GM12878 (cell line): ENCODE results near the gene FAM3B. TPM values are rescaled to one million over a fixed set of nuclear protein-coding genes. Genes with fewer than 3 reads are reported as not detected.
A peak's percentile ranks its signal among the peaks of the same experiment; 100 is the strongest.

Experiments used
- BHLHE40 ChIP-seq, 2 experiments: fragments of 450-650 bp in 1 of 2; IDR thresholded peaks; 2 replicates each; pipeline ENCODE4 v1.6.1; 2011 to 2017; ENCODE audit warnings: low read depth in 2 of 2, borderline replicate concordance in 1 of 2, improper control_type of control experiment in 1 of 2, low read length in 1 of 2, mild to moderate bottlenecking in 1 of 2
- CHD2 ChIP-seq: IDR thresholded peaks from 2 replicates; pipeline ENCODE4 v1.6.1; 2011; ENCODE audit warnings: low read depth, low read length, improper control_type of control experiment, borderline replicate concordance
- CREM ChIP-seq: IDR thresholded peaks from 2 replicates; pipeline ENCODE4 v1.6.1; 2014; ENCODE audit warnings: antibody characterized with exemption, low read depth
- HDAC6 ChIP-seq: fragments of 200-600 bp; sonication (generic); IDR thresholded peaks from one replicate; pipeline ENCODE4 v1.8.0; 2017; ENCODE audit warnings: antibody characterized with exemption; ENCODE audit not compliant: unreplicated experiment
- LARP7 ChIP-seq: fragments of 450-650 bp; IDR thresholded peaks from 2 replicates; pipeline ENCODE4 v1.6.1; 2017; ENCODE audit warnings: mild to moderate bottlenecking
- MEF2A ChIP-seq: IDR thresholded peaks from 2 replicates; pipeline ENCODE4 v1.6.1; 2011; ENCODE audit warnings: low read depth, mild to moderate bottlenecking, low read length, moderate library complexity; ENCODE audit not compliant: insufficient read depth
- NFIC ChIP-seq: IDR thresholded peaks from 2 replicates; pipeline ENCODE4 v1.6.1; 2012; ENCODE audit warnings: low read depth, mild to moderate bottlenecking, inconsistent platforms, low read length, moderate library complexity
- NFYB ChIP-seq: IDR thresholded peaks from 2 replicates; pipeline ENCODE4 v1.6.1; 2011; ENCODE audit warnings: low read depth, mild to moderate bottlenecking, low read length, improper control_type of control experiment, moderate library complexity; ENCODE audit not compliant: insufficient read depth
- POLR2AphosphoS2 ChIP-seq: IDR thresholded peaks from 2 replicates; pipeline ENCODE4 v1.6.1; 2011; ENCODE audit warnings: low read depth, mild to moderate bottlenecking, low read length, improper control_type of control experiment, moderate library complexity
- SIX5 ChIP-seq: IDR thresholded peaks from 2 replicates; pipeline ENCODE4 v1.6.1; 2011; ENCODE audit warnings: mild to moderate bottlenecking, low read depth, low read length, moderate library complexity; ENCODE audit not compliant: severe bottlenecking
- SMARCA5 ChIP-seq: fragments of 450-650 bp; IDR thresholded peaks from 2 replicates; pipeline ENCODE4 v1.6.1; 2017; ENCODE audit warnings: mild to moderate bottlenecking
- ZNF207 ChIP-seq: fragments of 450-650 bp; IDR thresholded peaks from 2 replicates; pipeline ENCODE4 v1.6.1; 2014; ENCODE audit warnings: antibody characterized with exemption, mild to moderate bottlenecking, borderline replicate concordance
- polyA plus RNA-seq, 11 experiments: library from polyadenylated mRNA; depleted of rRNA in 4 of 11; unstranded in 6 of 11; stranded (reverse) in 5 of 11; fragments of >200 nt; fragmentation: Nextera tagmentation in 4 of 11; fragmentation: Illumina TruSeq in 1 of 11; extraction: Ambion mirVana in 4 of 11; extraction: Trizol in 1 of 11; gene quantifications; 1 replicate in 1 of 11; 2 replicates in 10 of 11; pipeline versions ENCODE4 v1.2.1 to v1.2.3, GENCODE V29; 2011 to 2016; ENCODE audit warnings: inconsistent platforms in 2 of 11, missing spikeins in 2 of 11, low read depth in 1 of 11
- total RNA-seq, 4 experiments: library from RNA; depleted of rRNA in 3 of 4; stranded (reverse); fragments of >200 nt in 3 of 4; fragmentation: Illumina TruSeq in 1 of 4; extraction: Trizol in 1 of 4; gene quantifications; 2 replicates each; pipeline versions ENCODE4 v1.2.1 to v1.2.3, GENCODE V29; 2013 to 2021
- TF ChIP-seq, protein P1 (sequence below): fragments of 450-650 bp; IDR thresholded peaks from 2 replicates; pipeline ENCODE4 v1.6.1; 2017; ENCODE audit warnings: mild to moderate bottlenecking, moderate library complexity
- TF ChIP-seq, protein P2 (sequence below), 3 experiments: IDR thresholded peaks in 2 of 3; conservative IDR thresholded peaks in 1 of 3; 2 replicates each; pipeline ENCODE4 v1.5.1; 2011; ENCODE audit warnings: low read depth in 3 of 3, low read length in 3 of 3, mild to moderate bottlenecking in 3 of 3, control low read depth in 2 of 3, moderate library complexity in 2 of 3, inconsistent platforms in 1 of 3, mixed read lengths in 1 of 3; ENCODE audit not compliant: control insufficient read depth in 2 of 3, insufficient read depth in 1 of 3; ENCODE audit errors: extremely low read depth in 1 of 3
- TF ChIP-seq, protein P3 (sequence below): fragments of 450-650 bp; formaldehyde crosslinking; IDR thresholded peaks from 2 replicates; pipeline ENCODE4 v1.4.0; 2022; ENCODE audit warnings: mild to moderate bottlenecking, moderate library complexity
- TF ChIP-seq, protein P4 (sequence below): IDR thresholded peaks from 2 replicates; pipeline ENCODE4 v1.6.1; 2011; ENCODE audit warnings: low read depth, mild to moderate bottlenecking, low read length, moderate library complexity, borderline replicate concordance; ENCODE audit errors: extremely low read depth

Gene FAM3B
- total and polyA plus RNA-seq, 10 of the 15 experiments (the other 5 are each of a cell fraction or from before 2014, with no cell fraction given): 0.12 TPM; not detected in 9

DNA sequence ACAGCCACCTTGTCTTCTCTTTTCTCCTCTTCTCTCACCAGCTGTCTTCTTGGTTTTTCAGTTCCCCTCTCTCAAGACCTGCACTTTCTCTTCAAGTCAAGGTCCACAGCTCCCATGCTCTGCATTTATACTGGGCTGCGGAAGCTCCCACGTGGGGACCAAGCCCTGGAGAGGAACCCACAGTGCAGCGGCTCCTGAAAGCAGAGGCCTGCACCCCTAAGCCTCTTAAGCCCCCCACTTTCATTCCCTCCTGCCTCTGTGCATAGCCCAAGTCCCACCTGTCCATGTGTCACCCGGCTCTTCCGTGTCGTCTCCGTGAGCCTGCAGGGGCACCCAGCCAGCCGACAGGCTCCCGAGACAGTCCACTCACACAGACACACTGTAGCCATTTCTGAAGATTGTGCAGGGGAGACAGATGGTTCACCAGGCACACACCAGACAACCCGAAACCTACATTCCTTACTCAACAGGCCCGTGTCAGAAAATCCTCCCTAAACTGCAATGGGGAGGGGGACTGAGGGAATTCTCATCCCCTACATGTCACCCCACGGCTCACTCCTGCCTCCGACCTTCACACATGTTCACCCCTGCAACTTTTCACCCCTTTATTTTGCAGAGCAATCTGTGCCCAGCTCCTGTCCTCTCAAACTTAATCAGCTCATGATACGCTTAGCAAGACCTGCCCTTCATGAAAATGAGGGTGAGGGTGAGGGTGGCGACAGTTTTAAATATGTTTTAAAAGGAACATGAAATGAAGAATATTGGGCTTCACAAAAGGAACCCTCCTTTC lies 51.5 kb downstream of the FAM3B start (continued):
- TF ChIP-seq, protein P1, sequence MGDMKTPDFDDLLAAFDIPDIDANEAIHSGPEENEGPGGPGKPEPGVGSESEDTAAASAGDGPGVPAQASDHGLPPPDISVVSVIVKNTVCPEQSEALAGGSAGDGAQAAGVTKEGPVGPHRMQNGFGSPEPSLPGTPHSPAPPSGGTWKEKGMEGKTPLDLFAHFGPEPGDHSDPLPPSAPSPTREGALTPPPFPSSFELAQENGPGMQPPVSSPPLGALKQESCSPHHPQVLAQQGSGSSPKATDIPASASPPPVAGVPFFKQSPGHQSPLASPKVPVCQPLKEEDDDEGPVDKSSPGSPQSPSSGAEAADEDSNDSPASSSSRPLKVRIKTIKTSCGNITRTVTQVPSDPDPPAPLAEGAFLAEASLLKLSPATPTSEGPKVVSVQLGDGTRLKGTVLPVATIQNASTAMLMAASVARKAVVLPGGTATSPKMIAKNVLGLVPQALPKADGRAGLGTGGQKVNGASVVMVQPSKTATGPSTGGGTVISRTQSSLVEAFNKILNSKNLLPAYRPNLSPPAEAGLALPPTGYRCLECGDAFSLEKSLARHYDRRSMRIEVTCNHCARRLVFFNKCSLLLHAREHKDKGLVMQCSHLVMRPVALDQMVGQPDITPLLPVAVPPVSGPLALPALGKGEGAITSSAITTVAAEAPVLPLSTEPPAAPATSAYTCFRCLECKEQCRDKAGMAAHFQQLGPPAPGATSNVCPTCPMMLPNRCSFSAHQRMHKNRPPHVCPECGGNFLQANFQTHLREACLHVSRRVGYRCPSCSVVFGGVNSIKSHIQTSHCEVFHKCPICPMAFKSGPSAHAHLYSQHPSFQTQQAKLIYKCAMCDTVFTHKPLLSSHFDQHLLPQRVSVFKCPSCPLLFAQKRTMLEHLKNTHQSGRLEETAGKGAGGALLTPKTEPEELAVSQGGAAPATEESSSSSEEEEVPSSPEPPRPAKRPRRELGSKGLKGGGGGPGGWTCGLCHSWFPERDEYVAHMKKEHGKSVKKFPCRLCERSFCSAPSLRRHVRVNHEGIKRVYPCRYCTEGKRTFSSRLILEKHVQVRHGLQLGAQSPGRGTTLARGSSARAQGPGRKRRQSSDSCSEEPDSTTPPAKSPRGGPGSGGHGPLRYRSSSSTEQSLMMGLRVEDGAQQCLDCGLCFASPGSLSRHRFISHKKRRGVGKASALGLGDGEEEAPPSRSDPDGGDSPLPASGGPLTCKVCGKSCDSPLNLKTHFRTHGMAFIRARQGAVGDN: peak; percentile 85
- peak; percentile 42 for TF ChIP-seq LARP7
- no peak for TF ChIP-seq MEF2A
- TF ChIP-seq, protein P2, sequence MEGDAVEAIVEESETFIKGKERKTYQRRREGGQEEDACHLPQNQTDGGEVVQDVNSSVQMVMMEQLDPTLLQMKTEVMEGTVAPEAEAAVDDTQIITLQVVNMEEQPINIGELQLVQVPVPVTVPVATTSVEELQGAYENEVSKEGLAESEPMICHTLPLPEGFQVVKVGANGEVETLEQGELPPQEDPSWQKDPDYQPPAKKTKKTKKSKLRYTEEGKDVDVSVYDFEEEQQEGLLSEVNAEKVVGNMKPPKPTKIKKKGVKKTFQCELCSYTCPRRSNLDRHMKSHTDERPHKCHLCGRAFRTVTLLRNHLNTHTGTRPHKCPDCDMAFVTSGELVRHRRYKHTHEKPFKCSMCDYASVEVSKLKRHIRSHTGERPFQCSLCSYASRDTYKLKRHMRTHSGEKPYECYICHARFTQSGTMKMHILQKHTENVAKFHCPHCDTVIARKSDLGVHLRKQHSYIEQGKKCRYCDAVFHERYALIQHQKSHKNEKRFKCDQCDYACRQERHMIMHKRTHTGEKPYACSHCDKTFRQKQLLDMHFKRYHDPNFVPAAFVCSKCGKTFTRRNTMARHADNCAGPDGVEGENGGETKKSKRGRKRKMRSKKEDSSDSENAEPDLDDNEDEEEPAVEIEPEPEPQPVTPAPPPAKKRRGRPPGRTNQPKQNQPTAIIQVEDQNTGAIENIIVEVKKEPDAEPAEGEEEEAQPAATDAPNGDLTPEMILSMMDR (IDR thresholded peaks at IDR 0.05 in 2 of 3, conservative IDR thresholded peaks at IDR 0.05 in 1 of 3; ENCODE audit: control insufficient read depth in 2 of 3, extremely low read depth in 1 of 3, insufficient read depth in 1 of 3, low read depth in 3 of 3, low read length in 3 of 3): no peak
- TF ChIP-seq CHD2: peak; percentile 61; the same call in 1 of the 2 replicates
- no peak for TF ChIP-seq SMARCA5
- no peak for TF ChIP-seq NFIC
- TF ChIP-seq BHLHE40 (IDR thresholded peaks at IDR 0.05; ENCODE audit: borderline replicate concordance in 1 of 2, low read depth in 2 of 2, low read length in 1 of 2): peak; percentile 37 to 57; a peak in 3 of 4 replicates
- TF ChIP-seq NFYB: no peak
- TF ChIP-seq, protein P3, sequence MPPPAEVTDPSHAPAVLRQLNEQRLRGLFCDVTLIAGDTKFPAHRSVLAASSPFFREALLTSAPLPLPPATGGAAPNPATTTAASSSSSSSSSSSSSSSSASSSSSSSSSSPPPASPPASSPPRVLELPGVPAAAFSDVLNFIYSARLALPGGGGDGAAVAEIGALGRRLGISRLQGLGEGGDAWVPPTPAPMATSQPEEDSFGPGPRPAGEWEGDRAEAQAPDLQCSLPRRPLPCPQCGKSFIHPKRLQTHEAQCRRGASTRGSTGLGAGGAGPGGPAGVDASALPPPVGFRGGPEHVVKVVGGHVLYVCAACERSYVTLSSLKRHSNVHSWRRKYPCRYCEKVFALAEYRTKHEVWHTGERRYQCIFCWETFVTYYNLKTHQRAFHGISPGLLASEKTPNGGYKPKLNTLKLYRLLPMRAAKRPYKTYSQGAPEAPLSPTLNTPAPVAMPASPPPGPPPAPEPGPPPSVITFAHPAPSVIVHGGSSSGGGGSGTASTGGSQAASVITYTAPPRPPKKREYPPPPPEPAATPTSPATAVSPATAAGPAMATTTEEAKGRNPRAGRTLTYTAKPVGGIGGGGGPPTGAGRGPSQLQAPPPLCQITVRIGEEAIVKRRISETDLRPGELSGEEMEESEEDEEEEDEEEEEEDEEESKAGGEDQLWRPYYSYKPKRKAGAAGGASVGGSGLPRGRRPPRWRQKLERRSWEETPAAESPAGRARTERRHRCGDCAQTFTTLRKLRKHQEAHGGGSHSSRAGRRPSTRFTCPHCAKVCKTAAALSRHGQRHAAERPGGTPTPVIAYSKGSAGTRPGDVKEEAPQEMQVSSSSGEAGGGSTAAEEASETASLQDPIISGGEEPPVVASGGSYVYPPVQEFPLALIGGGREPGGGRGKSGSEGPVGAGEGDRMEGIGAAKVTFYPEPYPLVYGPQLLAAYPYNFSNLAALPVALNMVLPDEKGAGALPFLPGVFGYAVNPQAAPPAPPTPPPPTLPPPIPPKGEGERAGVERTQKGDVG: no peak
- TF ChIP-seq SIX5: no peak
- TF ChIP-seq POLR2AphosphoS2: 0 out of 2 replicates have a peak, but pooled peaks have one; percentile 45
- TF ChIP-seq CREM: peak; percentile 62; the same call in 1 of the 2 replicates
- TF ChIP-seq HDAC6: no peak
- TF ChIP-seq, protein P4, sequence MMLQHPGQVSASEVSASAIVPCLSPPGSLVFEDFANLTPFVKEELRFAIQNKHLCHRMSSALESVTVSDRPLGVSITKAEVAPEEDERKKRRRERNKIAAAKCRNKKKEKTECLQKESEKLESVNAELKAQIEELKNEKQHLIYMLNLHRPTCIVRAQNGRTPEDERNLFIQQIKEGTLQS: no peak
- TF ChIP-seq ZNF207: no peak
